ENCODE measurements around the gene KIAA2012.

KIAA2012 gene

GRCh38 chr2:202201220-202202160, 128.4 kb downstream of the KIAA2012 start:
- DNase-seq (ENCODE audit: low read depth): no peak
- no peak for TF ChIP-seq CTCF (IDR thresholded peaks at IDR 0.05; ENCODE audit: low read depth, low read length)
- TF ChIP-seq MAX (IDR thresholded peaks at IDR 0.05; ENCODE audit: low read depth, low read length): no peak
- no peak for TF ChIP-seq MYC (IDR thresholded peaks at IDR 0.05; ENCODE audit: low read depth, low read length)
- no peak for TF ChIP-seq POLR2A (IDR thresholded peaks at IDR 0.05; ENCODE audit: extremely low read depth, insufficient read length)
- no peak overlapping the region for H3K4me3 ChIP-seq (ENCODE audit: low read depth, low read length)

- TF ChIP-seq CTCF (IDR thresholded peaks at IDR 0.05; ENCODE audit: low read depth, low read length) (no peak), POLR2A (IDR thresholded peaks at IDR 0.05; ENCODE audit: extremely low read depth, insufficient read length) (no peak), MAX (IDR thresholded peaks at IDR 0.05; ENCODE audit: low read depth, low read length) (no peak), MYC (IDR thresholded peaks at IDR 0.05; ENCODE audit: low read depth, low read length) (no peak)
- no peak overlapping the region for H3K4me3 ChIP-seq (ENCODE audit: low read depth, low read length)
- DNase-seq (ENCODE audit: low read depth): no peak
Observed at GRCh38 chr2:202203348-202203747, 130.3 kb downstream of the KIAA2012 start.

- no peak for DNase-seq (ENCODE audit: low read depth)
- TF ChIP-seq CTCF (IDR thresholded peaks at IDR 0.05; ENCODE audit: low read depth, low read length): no peak
- TF ChIP-seq MYC (IDR thresholded peaks at IDR 0.05; ENCODE audit: low read depth, low read length): no peak
- no peak for TF ChIP-seq POLR2A (IDR thresholded peaks at IDR 0.05; ENCODE audit: extremely low read depth, insufficient read length)
- TF ChIP-seq MAX (IDR thresholded peaks at IDR 0.05; ENCODE audit: low read depth, low read length): no peak
- H3K4me3 ChIP-seq (ENCODE audit: low read depth, low read length): no peak overlapping the region
Observed at GRCh38 chr2:202204855-202205254, 131.8 kb downstream of the KIAA2012 start.

- TF ChIP-seq CTCF (IDR thresholded peaks at IDR 0.05; ENCODE audit: low read depth, low read length): no peak
- TF ChIP-seq MYC (IDR thresholded peaks at IDR 0.05; ENCODE audit: low read depth, low read length): no peak
- TF ChIP-seq POLR2A (IDR thresholded peaks at IDR 0.05; ENCODE audit: extremely low read depth, insufficient read length): no peak
- no peak for TF ChIP-seq MAX (IDR thresholded peaks at IDR 0.05; ENCODE audit: low read depth, low read length)
- no peak for DNase-seq (ENCODE audit: low read depth)
- no peak overlapping the region for H3K4me3 ChIP-seq (ENCODE audit: low read depth, low read length)
Observed at GRCh38 chr2:202208526-202208925, 135.5 kb downstream of the KIAA2012 start.

- H3K4me3 ChIP-seq (ENCODE audit: low read depth, low read length): no peak overlapping the region
- DNase-seq (ENCODE audit: low read depth): no peak
- TF ChIP-seq POLR2A (IDR thresholded peaks at IDR 0.05; ENCODE audit: extremely low read depth, insufficient read length) (no peak), MYC (IDR thresholded peaks at IDR 0.05; ENCODE audit: low read depth, low read length) (no peak), MAX (IDR thresholded peaks at IDR 0.05; ENCODE audit: low read depth, low read length) (no peak), CTCF (IDR thresholded peaks at IDR 0.05; ENCODE audit: low read depth, low read length) (no peak)
Observed at GRCh38 chr2:202215179-202215578, 142.1 kb downstream of the KIAA2012 start.

Measured in NB4 (cell line).